ENCODE results near the gene GSTK1.

The GSTK1 gene

DNA sequence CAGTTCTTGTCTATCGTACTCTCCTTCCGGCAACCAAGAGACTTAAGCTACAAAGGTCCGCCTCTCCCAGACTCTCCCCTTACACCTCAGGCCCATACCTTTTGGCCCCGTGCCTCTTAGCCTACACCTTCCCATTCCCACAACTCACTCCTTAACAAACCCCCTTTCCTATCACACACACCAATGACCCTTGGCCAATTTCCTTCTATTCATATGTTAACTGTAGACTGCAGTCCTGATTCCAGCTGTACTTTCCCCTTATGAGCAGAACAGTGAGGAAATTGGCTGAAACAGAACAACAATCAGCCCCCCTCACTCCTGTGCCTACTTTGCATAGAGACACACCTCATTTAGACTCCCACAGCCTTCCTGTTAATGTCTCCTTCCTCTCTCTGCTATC, 20.1 kb downstream of the GSTK1 start:
- no peak for DNase-seq (ENCODE audit: low spot score)
- TF ChIP-seq, protein P1, sequence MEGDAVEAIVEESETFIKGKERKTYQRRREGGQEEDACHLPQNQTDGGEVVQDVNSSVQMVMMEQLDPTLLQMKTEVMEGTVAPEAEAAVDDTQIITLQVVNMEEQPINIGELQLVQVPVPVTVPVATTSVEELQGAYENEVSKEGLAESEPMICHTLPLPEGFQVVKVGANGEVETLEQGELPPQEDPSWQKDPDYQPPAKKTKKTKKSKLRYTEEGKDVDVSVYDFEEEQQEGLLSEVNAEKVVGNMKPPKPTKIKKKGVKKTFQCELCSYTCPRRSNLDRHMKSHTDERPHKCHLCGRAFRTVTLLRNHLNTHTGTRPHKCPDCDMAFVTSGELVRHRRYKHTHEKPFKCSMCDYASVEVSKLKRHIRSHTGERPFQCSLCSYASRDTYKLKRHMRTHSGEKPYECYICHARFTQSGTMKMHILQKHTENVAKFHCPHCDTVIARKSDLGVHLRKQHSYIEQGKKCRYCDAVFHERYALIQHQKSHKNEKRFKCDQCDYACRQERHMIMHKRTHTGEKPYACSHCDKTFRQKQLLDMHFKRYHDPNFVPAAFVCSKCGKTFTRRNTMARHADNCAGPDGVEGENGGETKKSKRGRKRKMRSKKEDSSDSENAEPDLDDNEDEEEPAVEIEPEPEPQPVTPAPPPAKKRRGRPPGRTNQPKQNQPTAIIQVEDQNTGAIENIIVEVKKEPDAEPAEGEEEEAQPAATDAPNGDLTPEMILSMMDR (IDR thresholded peaks at IDR 0.05; ENCODE audit: extremely low read depth, insufficient read depth, missing control alignments) = no peak
- in situ Hi-C loops (cut with MboI; ENCODE audit: low pct_unique_long_range_greater_than_20kb, low sequenced_read_pairs, unreplicated experiment) = no loop called here

DNA sequence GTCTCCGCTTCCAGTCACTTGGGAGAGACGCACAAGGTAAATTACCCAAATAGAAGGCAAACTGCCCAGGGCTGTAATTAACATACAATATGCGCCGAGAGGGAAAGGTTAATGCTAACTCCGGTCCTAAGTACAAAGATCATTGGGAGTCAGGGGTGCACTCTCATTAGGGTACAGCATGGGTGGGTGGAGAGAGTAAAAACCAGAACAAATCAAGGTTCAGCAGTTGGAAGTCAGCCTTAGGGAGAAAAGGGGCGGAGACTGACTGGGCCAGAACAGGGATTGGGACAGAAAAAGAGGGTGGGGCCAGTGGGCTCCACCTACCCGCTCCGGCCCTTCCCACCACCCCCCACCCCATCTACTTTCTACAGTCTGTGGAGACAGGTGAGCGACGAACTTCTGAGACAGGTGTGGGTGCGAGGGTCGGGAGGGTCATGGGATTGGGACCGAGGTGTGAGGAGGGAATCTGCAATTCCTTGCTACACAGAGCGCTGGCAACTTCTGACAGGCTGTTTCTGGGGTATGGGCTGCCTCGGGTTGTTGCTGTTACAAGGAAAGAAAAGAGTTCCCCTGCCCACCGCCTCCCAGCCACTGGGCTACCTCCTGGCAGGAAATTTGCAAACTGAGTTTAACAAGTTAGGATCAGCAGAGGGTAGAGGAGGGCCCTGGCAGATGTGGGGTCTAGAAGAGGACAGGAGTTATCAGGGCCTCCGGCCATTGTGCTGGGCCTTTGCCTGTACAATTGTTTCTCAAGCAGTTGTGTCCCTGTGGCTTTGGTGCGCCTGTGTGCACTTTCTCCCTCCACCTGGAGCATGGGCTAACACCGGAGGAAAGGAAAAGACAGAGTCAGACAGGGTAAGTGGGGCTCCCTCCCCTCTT, 21.6 kb downstream of the GSTK1 start, which contains the start of gene TMEM139:
Gene TMEM139 (plus strand): TSS at position 368 of the 879 bp plus-strand sequence. CDS start 1,000 bp downstream, outside the sequence.
- DNase-seq (ENCODE audit: low spot score) = no peak
- in situ Hi-C loops (cut with MboI; ENCODE audit: low pct_unique_long_range_greater_than_20kb, low sequenced_read_pairs, unreplicated experiment) = no loop called here
- TF ChIP-seq, protein P1 (IDR thresholded peaks at IDR 0.05; ENCODE audit: extremely low read depth, insufficient read depth, missing control alignments) = no peak

DNA sequence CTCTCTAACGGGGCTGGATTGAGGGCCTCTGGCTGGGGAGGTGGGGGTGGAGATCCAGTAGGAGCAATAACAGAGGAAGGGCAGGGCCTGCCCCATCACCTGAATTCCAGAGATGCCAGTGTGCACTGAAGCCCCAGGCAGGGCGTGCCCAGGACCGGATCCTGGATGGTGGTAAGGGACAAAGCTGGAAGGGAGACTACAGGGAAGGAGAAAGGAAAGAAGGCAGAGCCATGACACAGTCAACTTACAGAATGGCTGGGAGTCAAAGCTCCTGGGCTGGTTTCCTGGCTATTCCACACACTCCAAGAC, 22.2 kb downstream of the GSTK1 start:
- in situ Hi-C loops (cut with MboI; ENCODE audit: low pct_unique_long_range_greater_than_20kb, low sequenced_read_pairs, unreplicated experiment) = no loop called here
- DNase-seq (ENCODE audit: low spot score) = no peak
- TF ChIP-seq, protein P1 (IDR thresholded peaks at IDR 0.05; ENCODE audit: extremely low read depth, insufficient read depth, missing control alignments) = no peak

DNA sequence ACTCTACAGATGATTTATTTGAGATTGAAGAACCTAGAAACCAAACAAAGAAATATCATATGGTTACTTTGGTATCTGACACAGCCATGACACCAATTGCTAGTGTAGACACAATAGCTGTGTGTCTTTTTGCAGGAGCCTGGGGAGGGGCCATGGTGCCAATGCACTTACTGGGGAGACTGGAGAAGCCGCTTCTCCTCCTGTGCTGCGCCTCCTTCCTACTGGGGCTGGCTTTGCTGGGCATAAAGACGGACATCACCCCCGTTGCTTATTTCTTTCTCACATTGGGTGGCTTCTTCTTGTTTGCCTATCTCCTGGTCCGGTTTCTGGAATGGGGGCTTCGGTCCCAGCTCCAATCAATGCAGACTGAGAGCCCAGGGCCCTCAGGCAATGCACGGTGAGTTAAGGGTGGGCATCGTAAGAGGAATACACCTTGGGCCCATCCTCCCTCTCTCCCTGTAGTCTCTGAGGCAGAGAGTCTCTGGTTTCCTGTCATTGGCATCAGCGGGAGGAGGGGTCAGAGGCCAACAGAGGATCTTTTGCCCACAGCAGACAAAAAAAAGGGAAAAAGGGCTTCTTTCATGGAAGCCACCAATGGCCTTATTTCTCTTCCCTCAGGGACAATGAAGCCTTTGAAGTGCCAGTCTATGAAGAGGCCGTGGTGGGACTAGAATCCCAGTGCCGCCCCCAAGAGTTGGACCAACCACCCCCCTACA, 22.7 kb downstream of the GSTK1 start:
- in situ Hi-C loops (cut with MboI; ENCODE audit: low pct_unique_long_range_greater_than_20kb, low sequenced_read_pairs, unreplicated experiment) = no loop called here
- TF ChIP-seq, protein P1 (IDR thresholded peaks at IDR 0.05; ENCODE audit: extremely low read depth, insufficient read depth, missing control alignments) = no peak
- DNase-seq (ENCODE audit: low spot score) = no peak

DNA sequence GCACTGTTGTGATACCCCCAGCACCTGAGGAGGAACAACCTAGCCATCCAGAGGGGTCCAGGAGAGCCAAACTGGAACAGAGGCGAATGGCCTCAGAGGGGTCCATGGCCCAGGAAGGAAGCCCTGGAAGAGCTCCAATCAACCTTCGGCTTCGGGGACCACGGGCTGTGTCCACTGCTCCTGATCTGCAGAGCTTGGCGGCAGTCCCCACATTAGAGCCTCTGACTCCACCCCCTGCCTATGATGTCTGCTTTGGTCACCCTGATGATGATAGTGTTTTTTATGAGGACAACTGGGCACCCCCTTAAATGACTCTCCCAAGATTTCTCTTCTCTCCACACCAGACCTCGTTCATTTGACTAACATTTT, 23.3 kb downstream of the GSTK1 start:
- no peak for DNase-seq (ENCODE audit: low spot score)
- TF ChIP-seq, protein P1 (IDR thresholded peaks at IDR 0.05; ENCODE audit: extremely low read depth, insufficient read depth, missing control alignments) = no peak
- in situ Hi-C loops (cut with MboI; ENCODE audit: low pct_unique_long_range_greater_than_20kb, low sequenced_read_pairs, unreplicated experiment) = no loop called here

DNA sequence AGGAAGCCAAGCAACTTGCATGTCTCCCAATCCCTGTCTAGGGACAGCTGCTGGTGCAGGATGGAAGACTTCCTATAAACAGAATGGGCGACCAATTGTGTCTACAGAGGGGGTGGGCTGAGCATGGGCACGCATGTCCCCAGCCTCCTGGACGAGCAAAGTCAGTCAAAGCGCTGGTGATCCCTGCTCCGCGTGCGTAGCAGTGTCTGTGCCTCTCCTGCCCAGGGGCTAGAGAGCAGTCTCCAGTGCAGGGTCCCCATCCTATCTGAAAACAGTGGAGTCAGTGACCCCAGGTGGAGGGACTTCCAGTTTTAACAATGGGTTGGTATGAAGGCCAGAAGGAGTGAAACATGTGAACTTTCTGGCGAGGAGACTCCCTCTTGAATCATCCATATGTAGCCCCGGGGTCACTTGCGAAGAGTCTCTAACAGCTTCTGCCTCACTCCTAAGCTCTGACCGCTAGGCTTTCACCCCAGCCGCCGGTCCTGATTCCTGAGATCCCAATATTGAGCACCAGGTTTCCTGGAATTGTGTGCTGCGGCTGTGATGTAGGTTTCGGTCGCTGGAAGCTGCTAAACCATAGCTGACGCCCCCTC, 24.2 kb downstream of the GSTK1 start:
- TF ChIP-seq, protein P1 (IDR thresholded peaks at IDR 0.05; ENCODE audit: extremely low read depth, insufficient read depth, missing control alignments) = no peak
- in situ Hi-C loops (cut with MboI; ENCODE audit: low pct_unique_long_range_greater_than_20kb, low sequenced_read_pairs, unreplicated experiment) = no loop called here
- DNase-seq (ENCODE audit: low spot score) = no peak
